Activated T-helper 1 cell treated with anti-CD3 and anti-CD28 coated beads, Interleukin-12 subunit alpha, Interleukin-12 subunit beta, Interleukin-2, Interleukin-4 antibody, amounts not matched to agents 30 ng/mL and 10 ng/mL and 1 ng/mL, durations not matched to agents 14 hours and 24 hours and 36 hours (primary cell): ENCODE results near the gene UACA. TPM values are rescaled to one million over a fixed set of nuclear protein-coding genes. Genes with fewer than 3 reads are reported as not detected.

Source experiments
- DNase-seq: peaks from one replicate; pipeline ENCODE4 v3.0.0; 2021; ENCODE audit warnings: low spot score
- H3K27ac Mint-ChIP-seq: one replicate; pipeline ENCODE4 v1.8.0; 2021; ENCODE audit warnings: mild to moderate bottlenecking, mixed read lengths
- H3K27me3 Mint-ChIP-seq: one replicate; pipeline ENCODE4 v1.8.0; 2022; ENCODE audit warnings: mild to moderate bottlenecking, moderate library complexity, mixed read lengths; ENCODE audit not compliant: insufficient read depth
- H3K36me3 Mint-ChIP-seq: one replicate; pipeline ENCODE4 v1.8.0; 2021; ENCODE audit warnings: low read depth, mixed read lengths
- H3K4me1 Mint-ChIP-seq: one replicate; pipeline ENCODE4 v1.8.0; 2021; ENCODE audit warnings: low read depth, mixed read lengths
- H3K4me3 Mint-ChIP-seq: one replicate; pipeline ENCODE4 v1.8.0; 2021; ENCODE audit warnings: mild to moderate bottlenecking, moderate library complexity, mixed read lengths
- H3K9me3 Mint-ChIP-seq: one replicate; pipeline ENCODE4 v1.8.0; 2021; ENCODE audit warnings: mixed read lengths
- intact Hi-C: fragments of 100-400 bp; cut with micrococcal nuclease; formaldehyde crosslinking; loops from one replicate; pipeline ENCODE4 v1.15.1; 2024
- total RNA-seq: library from RNA; stranded (reverse); gene quantifications from 2 replicates; pipeline ENCODE4 v1.2.3, GENCODE V29; 2022

The UACA gene
- total RNA-seq, 1 donor from 2014 or later = 0.57 TPM

GRCh38 chr15:70729164-70729563 is 34.2 kb downstream of the UACA start:
- no peak overlapping the region for H3K27ac Mint-ChIP-seq
- H3K4me3 Mint-ChIP-seq = no peak overlapping the region
- no peaks in the 10 kb centered on the region for H3K9me3 Mint-ChIP-seq
- no peaks in the 10 kb centered on the region for H3K36me3 Mint-ChIP-seq
- intact Hi-C loops = loop anchor here (10.0 kb wide), 2 partner anchors 54 to 1254 kb away; no protein-coding TSS in a partner anchor
- H3K4me1 Mint-ChIP-seq = no peaks in the 10 kb centered on the region
- DNase-seq = no peak
- peaks cover 16% of the 10 kb centered on the region for H3K27me3 Mint-ChIP-seq

- Mint-ChIP-seq H3K4me3 (no peak overlapping the region), H3K27me3 (peaks cover 21% of the 10 kb centered on the region), H3K36me3 (no peaks in the 10 kb centered on the region), H3K27ac (no peak overlapping the region), H3K9me3 (no peaks in the 10 kb centered on the region), H3K4me1 (no peaks in the 10 kb centered on the region)
- intact Hi-C loops = loop anchor here (10.0 kb wide), 2 partner anchors 52 to 1252 kb away; no protein-coding TSS in a partner anchor
- no peak for DNase-seq
Observed at GRCh38 chr15:70726753-70727152, 36.6 kb downstream of the UACA start.

- Mint-ChIP-seq H3K27me3 (peaks cover 24% of the 10 kb centered on the region), H3K36me3 (no peaks in the 10 kb centered on the region), H3K4me3 (no peak overlapping the region), H3K4me1 (no peaks in the 10 kb centered on the region), H3K27ac (no peak overlapping the region), H3K9me3 (no peaks in the 10 kb centered on the region)
- DNase-seq = no peak
- intact Hi-C loops = loop anchor here (10.0 kb wide), 2 partner anchors 49 to 1249 kb away; no protein-coding TSS in a partner anchor
Observed at GRCh38 chr15:70723927-70724326, 39.4 kb downstream of the UACA start.

- intact Hi-C loops = loop anchor here (10.0 kb wide), 2 partner anchors 48 to 1248 kb away; no protein-coding TSS in a partner anchor
- no peaks in the 10 kb centered on the region for H3K36me3 Mint-ChIP-seq
- H3K27me3 Mint-ChIP-seq = peaks cover 24% of the 10 kb centered on the region
- no peaks in the 10 kb centered on the region for H3K4me1 Mint-ChIP-seq
- H3K9me3 Mint-ChIP-seq = no peaks in the 10 kb centered on the region
- H3K27ac Mint-ChIP-seq = no peak overlapping the region
- DNase-seq = no peak
- H3K4me3 Mint-ChIP-seq = no peak overlapping the region
Observed at GRCh38 chr15:70723122-70723422, 40.3 kb downstream of the UACA start.

- intact Hi-C loops = loop anchor here (10.0 kb wide), 2 partner anchors 48 to 1248 kb away; no protein-coding TSS in a partner anchor
- Mint-ChIP-seq H3K36me3 (no peaks in the 10 kb centered on the region), H3K4me1 (no peaks in the 10 kb centered on the region), H3K9me3 (no peaks in the 10 kb centered on the region), H3K27ac (no peak overlapping the region), H3K4me3 (no peak overlapping the region), H3K27me3 (peaks cover 21% of the 10 kb centered on the region)
- DNase-seq = no peak
Observed at GRCh38 chr15:70722266-70723121, 40.9 kb downstream of the UACA start.

- Mint-ChIP-seq H3K27ac (no peak overlapping the region), H3K9me3 (no peaks in the 10 kb centered on the region), H3K4me1 (no peaks in the 10 kb centered on the region), H3K4me3 (no peak overlapping the region), H3K36me3 (no peaks in the 10 kb centered on the region), H3K27me3 (peaks cover 21% of the 10 kb centered on the region)
- intact Hi-C loops = loop anchor here (10.0 kb wide), 2 partner anchors 46 to 1246 kb away; no protein-coding TSS in a partner anchor
- DNase-seq = no peak
Observed at GRCh38 chr15:70720228-70721016, 42.9 kb downstream of the UACA start.

GRCh38 chr15:70717237-70717793 is 46.0 kb downstream of the UACA start:
- no peaks in the 10 kb centered on the region for H3K9me3 Mint-ChIP-seq
- H3K27ac Mint-ChIP-seq = no peak overlapping the region
- no peaks in the 10 kb centered on the region for H3K4me1 Mint-ChIP-seq
- H3K4me3 Mint-ChIP-seq = no peak overlapping the region
- intact Hi-C loops = loop anchor here (10.0 kb wide), 1 partner anchor 1143 kb away; no protein-coding TSS in a partner anchor
- H3K27me3 Mint-ChIP-seq = peaks cover 28% of the 10 kb centered on the region
- DNase-seq = no peak
- no peaks in the 10 kb centered on the region for H3K36me3 Mint-ChIP-seq

- Mint-ChIP-seq H3K4me1 (no peaks in the 10 kb centered on the region), H3K4me3 (no peak overlapping the region), H3K36me3 (no peaks in the 10 kb centered on the region), H3K27ac (no peak overlapping the region), H3K9me3 (no peaks in the 10 kb centered on the region), H3K27me3 (peaks cover 39% of the 10 kb centered on the region)
- intact Hi-C loops = loop anchor here (10.0 kb wide), 1 partner anchor 1141 kb away; no protein-coding TSS in a partner anchor
- no peak for DNase-seq
Observed at GRCh38 chr15:70715840-70716485, 47.4 kb downstream of the UACA start.

GRCh38 chr15:70714565-70714964 is 48.8 kb downstream of the UACA start:
- no peak overlapping the region for H3K4me3 Mint-ChIP-seq
- no peaks in the 10 kb centered on the region for H3K4me1 Mint-ChIP-seq
- no peaks in the 10 kb centered on the region for H3K36me3 Mint-ChIP-seq
- peaks cover 41% of the 10 kb centered on the region for H3K27me3 Mint-ChIP-seq
- DNase-seq = no peak
- no peaks in the 10 kb centered on the region for H3K9me3 Mint-ChIP-seq
- no peak overlapping the region for H3K27ac Mint-ChIP-seq
- intact Hi-C loops = loop anchor here (10.0 kb wide), 1 partner anchor 1140 kb away; no protein-coding TSS in a partner anchor

GRCh38 chr15:70714015-70714414 is 49.3 kb downstream of the UACA start:
- H3K27me3 Mint-ChIP-seq = peaks cover 41% of the 10 kb centered on the region
- no peak overlapping the region for H3K27ac Mint-ChIP-seq
- intact Hi-C loops = loop anchor here (10.0 kb wide), 1 partner anchor 1139 kb away; no protein-coding TSS in a partner anchor
- no peaks in the 10 kb centered on the region for H3K9me3 Mint-ChIP-seq
- H3K36me3 Mint-ChIP-seq = no peaks in the 10 kb centered on the region
- no peak for DNase-seq
- no peak overlapping the region for H3K4me3 Mint-ChIP-seq
- no peaks in the 10 kb centered on the region for H3K4me1 Mint-ChIP-seq

- DNase-seq = no peak
- Mint-ChIP-seq H3K4me1 (no peaks in the 10 kb centered on the region), H3K4me3 (no peak overlapping the region), H3K27ac (no peak overlapping the region), H3K27me3 (peaks cover 41% of the 10 kb centered on the region), H3K36me3 (no peaks in the 10 kb centered on the region), H3K9me3 (no peaks in the 10 kb centered on the region)
- intact Hi-C loops = loop anchor here (10.0 kb wide), 1 partner anchor 1137 kb away; no protein-coding TSS in a partner anchor
Observed at GRCh38 chr15:70712271-70712670, 51.1 kb downstream of the UACA start.

- Mint-ChIP-seq H3K36me3 (no peaks in the 10 kb centered on the region), H3K27ac (no peak overlapping the region), H3K4me3 (no peak overlapping the region), H3K27me3 (peaks cover 45% of the 10 kb centered on the region), H3K4me1 (no peaks in the 10 kb centered on the region), H3K9me3 (no peaks in the 10 kb centered on the region)
- no peak for DNase-seq
- intact Hi-C loops = loop anchor here (10.0 kb wide), 1 partner anchor 1136 kb away; no protein-coding TSS in a partner anchor
Observed at GRCh38 chr15:70710714-70711113, 52.6 kb downstream of the UACA start.
